PC-9 (cell line): ENCODE measurements around the gene SP110. TPM values are rescaled to one million over a fixed set of nuclear protein-coding genes. Genes with fewer than 3 reads are reported as not detected.

Experiments
- BruUV-seq: library from RNA; stranded (reverse); fragments of 400-500 nt; replicated peaks from 2 replicates; lab custom pipeline; 2021; lab: Mats Ljungman, UMichigan
- CTCF ChIA-PET: fragments of 300-600 bp; sonication (Branson Sonifier 250); formaldehyde crosslinking; loops from one replicate; lab custom pipeline; 2022; ENCODE audit warnings: antibody characterized with exemption; lab: Charles Lee
- POLR2A ChIA-PET: fragments of 300-600 bp; sonication (Branson Sonifier 250); formaldehyde crosslinking; loops from one replicate; lab custom pipeline; 2022; ENCODE audit warnings: antibody characterized with exemption; ENCODE audit not compliant: unreplicated experiment; lab: Charles Lee
- DNase-seq, 2 experiments: peaks; one replicate each; pipeline versions ENCODE4 v3.0.0 to v3.0.0-alpha.2; 2015 to 2022; ENCODE audit warnings: mixed read lengths in 1 of 2
- H2AFZ ChIP-seq: fragments of 200-600 bp; sonication (generic); 2 replicates; pipeline ENCODE4 v1.8.1; 2017; ENCODE audit warnings: antibody characterized with exemption
- H3F3A ChIP-seq: fragments of 200-600 bp; sonication (generic); 2 replicates; pipeline ENCODE4 v1.8.1; 2017; ENCODE audit warnings: antibody characterized with exemption, mild to moderate bottlenecking, low read depth; ENCODE audit not compliant: insufficient read depth
- H3K27ac ChIP-seq: fragments of 200-600 bp; sonication (generic); 2 replicates; pipeline ENCODE4 v1.6.1; 2016; ENCODE audit warnings: mixed run types
- H3K27me3 ChIP-seq: fragments of 200-600 bp; sonication (generic); 2 replicates; pipeline ENCODE4 v1.6.1; 2016; ENCODE audit warnings: low read depth, mixed run types; ENCODE audit not compliant: insufficient read depth
- H3K36me3 ChIP-seq: fragments of 200-600 bp; sonication (generic); 2 replicates; pipeline ENCODE4 v1.6.1; 2016; ENCODE audit warnings: low read depth, mixed run types
- H3K4me1 ChIP-seq: fragments of 200-600 bp; sonication (generic); replicated peaks from 2 replicates; pipeline ENCODE4 v1.6.1; 2016; ENCODE audit warnings: mixed run types; ENCODE audit not compliant: insufficient read depth
- H3K4me2 ChIP-seq: fragments of 200-600 bp; sonication (generic); 2 replicates; pipeline ENCODE4 v1.6.1; 2017; ENCODE audit warnings: mixed run types
- H3K4me3 ChIP-seq: fragments of 200-600 bp; sonication (generic); 2 replicates; pipeline ENCODE4 v1.6.1; 2016; ENCODE audit warnings: mixed run types
- H3K79me2 ChIP-seq: fragments of 200-600 bp; sonication (generic); 2 replicates; pipeline ENCODE4 v1.6.1; 2017; ENCODE audit warnings: low read depth, mixed run types
- H3K9me2 ChIP-seq: fragments of 200-600 bp; sonication (generic); 2 replicates; pipeline ENCODE4 v1.8.1; 2017; ENCODE audit warnings: mild to moderate bottlenecking; ENCODE audit not compliant: insufficient read depth
- H3K9me3 ChIP-seq: fragments of 200-600 bp; sonication (generic); 2 replicates; pipeline ENCODE4 v1.8.1; 2016; ENCODE audit warnings: low read depth; ENCODE audit not compliant: insufficient read depth
- H4K20me1 ChIP-seq: fragments of 200-600 bp; sonication (generic); 2 replicates; pipeline ENCODE4 v1.8.1; 2017; ENCODE audit not compliant: insufficient read depth
- CTCF ChIP-seq: fragments of 200-600 bp; sonication (generic); conservative IDR thresholded peaks from 2 replicates; pipeline ENCODE4 v1.6.1; 2017; ENCODE audit warnings: mixed run types, antibody characterized with exemption, mild to moderate bottlenecking, moderate library complexity
- EZH2 ChIP-seq: fragments of 200-600 bp; sonication (generic); IDR thresholded peaks from 2 replicates; pipeline ENCODE4 v1.8.0; 2017; ENCODE audit warnings: antibody characterized with exemption, low read depth
- intact Hi-C: fragments of 100-400 bp; cut with micrococcal nuclease; formaldehyde crosslinking; loops from one replicate; pipeline ENCODE4 v1.10.0; 2022; ENCODE audit not compliant: unreplicated experiment
- total RNA-seq: library from RNA; stranded (reverse); gene quantifications from 2 replicates; pipeline ENCODE4 v1.2.3, GENCODE V29; 2021

SP110 gene
- total RNA-seq, 1 experiment from 2014 or later = 10.5 TPM

- H3K9me3 ChIP-seq = peaks cover 10% of the 10 kb centered on the region
- H2AFZ ChIP-seq = no peak overlapping the region
- POLR2A ChIA-PET = no interaction called here
- no peaks in the 10 kb centered on the region for H4K20me1 ChIP-seq
- H3K79me2 ChIP-seq = no peaks in the 10 kb centered on the region
- H3K4me2 ChIP-seq = peak overlapping the region; percentile 32
- DNase-seq = peak in 1 of 2 experiments; percentile 75
- CTCF ChIA-PET = no interaction called here
- TF ChIP-seq EZH2 = no peak
- no peak for TF ChIP-seq CTCF
- peaks cover 9% of the 10 kb centered on the region; the same call in 1 of the 2 replicates for H3F3A ChIP-seq
- H3K4me3 ChIP-seq = no peak overlapping the region
- H3K4me1 ChIP-seq = peaks cover 9% of the 10 kb centered on the region; the same call in 1 of the 2 replicates
- no TSS peak for BruUV-seq
- 0 out of 2 replicates have a peak overlapping the region, but pooled peaks have one; percentile 24 for H3K27ac ChIP-seq
- no peaks in the 10 kb centered on the region for H3K9me2 ChIP-seq
- H3K36me3 ChIP-seq = no peaks in the 10 kb centered on the region
- no peaks in the 10 kb centered on the region for H3K27me3 ChIP-seq
- intact Hi-C loops = no loop called here
These were observed 85.2 kb downstream of the SP110 start for GRCh38 chr2:230134496-230135129.

GRCh38 chr2:230131366-230131765, 88.4 kb downstream of the SP110 start:
- BruUV-seq = no TSS peak
- no peaks in the 10 kb centered on the region for H3K36me3 ChIP-seq
- H3F3A ChIP-seq = peaks cover 9% of the 10 kb centered on the region; the same call in 1 of the 2 replicates
- TF ChIP-seq EZH2 (no peak), CTCF (no peak)
- no peak for DNase-seq
- no peak overlapping the region for H3K27ac ChIP-seq
- peaks cover 10% of the 10 kb centered on the region for H3K9me3 ChIP-seq
- H3K79me2 ChIP-seq = no peaks in the 10 kb centered on the region
- POLR2A ChIA-PET = interaction anchor here (0.6 to 0.7 kb wide), 2 partner anchors 65 to 73 kb away, joined by 3 to 6 read pairs; no protein-coding TSS in a partner anchor
- intact Hi-C loops = no loop called here
- CTCF ChIA-PET = no interaction called here
- no peaks in the 10 kb centered on the region for H4K20me1 ChIP-seq
- H3K4me1 ChIP-seq = peaks cover 3% of the 10 kb centered on the region; the same call in 1 of the 2 replicates
- no peaks in the 10 kb centered on the region for H3K27me3 ChIP-seq
- H3K4me3 ChIP-seq = no peak overlapping the region
- H2AFZ ChIP-seq = no peak overlapping the region
- no peak overlapping the region for H3K4me2 ChIP-seq
- H3K9me2 ChIP-seq = no peaks in the 10 kb centered on the region

- POLR2A ChIA-PET = interaction anchor here (0.7 kb wide), 1 partner anchor 74 kb away, joined by 6 read pairs; no protein-coding TSS in a partner anchor
- no peak overlapping the region for H3K27ac ChIP-seq
These were observed 89.0 kb downstream of the SP110 start for GRCh38 chr2:230130668-230131364.

More at GRCh38 chr2:230130668-230131364, 89.0 kb downstream of the SP110 start:
- no peak for TF ChIP-seq CTCF
- TF ChIP-seq EZH2 = no peak
- Histone ChIP-seq H4K20me1 (no peaks in the 10 kb centered on the region), H3K9me2 (no peaks in the 10 kb centered on the region), H3F3A (peaks cover 9% of the 10 kb centered on the region; the same call in 1 of the 2 replicates), H2AFZ (no peak overlapping the region), H3K4me3 (no peak overlapping the region), H3K9me3 (peaks cover 10% of the 10 kb centered on the region), H3K27me3 (no peaks in the 10 kb centered on the region), H3K79me2 (no peaks in the 10 kb centered on the region), H3K4me2 (no peak overlapping the region), H3K36me3 (no peaks in the 10 kb centered on the region), H3K4me1 (peaks cover 3% of the 10 kb centered on the region; the same call in 1 of the 2 replicates)
- CTCF ChIA-PET = no interaction called here
- BruUV-seq = no TSS peak
- peak in 1 of 2 experiments; percentile 41 for DNase-seq
- intact Hi-C loops = no loop called here
